HL-60 (cell line): Measurements from ENCODE around the gene DNPH1.
A peak's percentile ranks its signal among the peaks of the same experiment; 100 is the strongest.

Experiments used
- DNase-seq, 2 experiments: peaks; one replicate each; pipeline ENCODE4 v3.0.0-alpha.2; 2010 to 2020; ENCODE audit warnings: low read depth in 1 of 2, low spot score in 1 of 2
- H3K27ac ChIP-seq: fragments of 250-450 bp; sonication (Bioruptor Pico); replicated peaks from 2 replicates; pipeline ENCODE4 v1.5.1; 2020; ENCODE audit warnings: mild to moderate bottlenecking, moderate library complexity
- H3K27me3 ChIP-seq: fragments of 250-450 bp; sonication (Bioruptor Pico); 2 replicates; pipeline ENCODE4 v1.5.1; 2021; ENCODE audit warnings: mild to moderate bottlenecking, moderate library complexity; ENCODE audit not compliant: insufficient read depth, poor library complexity, severe bottlenecking
- H3K4me3 ChIP-seq: replicated peaks from 2 replicates; pipeline ENCODE4 v1.5.1; 2011; ENCODE audit warnings: mild to moderate bottlenecking, control low read depth, low read length; ENCODE audit not compliant: insufficient read depth
- CTCF ChIP-seq: IDR thresholded peaks from one replicate; pipeline ENCODE4 v1.5.1; 2011; ENCODE audit warnings: low read length, control low read depth, inconsistent platforms; ENCODE audit not compliant: insufficient read depth
- GABPA ChIP-seq: IDR thresholded peaks from 2 replicates; pipeline ENCODE4 v1.6.1; 2012; ENCODE audit warnings: low read depth
- POLR2AphosphoS5 ChIP-seq: IDR thresholded peaks from 2 replicates; pipeline ENCODE4 v1.6.1; 2012; ENCODE audit warnings: low read depth
- REST ChIP-seq: IDR thresholded peaks from 2 replicates; pipeline ENCODE4 v1.6.1; 2012; ENCODE audit warnings: low read depth; ENCODE audit not compliant: insufficient replicate concordance
- SPI1 ChIP-seq: IDR thresholded peaks from 2 replicates; pipeline ENCODE4 v1.6.1; 2012; ENCODE audit warnings: low read depth, mild to moderate bottlenecking, borderline replicate concordance

DNPH1 gene

GRCh38 chr6:43226192-43226851, 3.0 kb downstream of the DNPH1 start:
- no peak for TF ChIP-seq SPI1
- no peak for TF ChIP-seq REST
- TF ChIP-seq POLR2AphosphoS5 = no peak
- TF ChIP-seq GABPA = no peak
- TF ChIP-seq CTCF = no peak
- Histone ChIP-seq H3K27ac (no peak overlapping the region), H3K27me3 (no peaks in the 10 kb centered on the region), H3K4me3 (no peak overlapping the region)
- no peak for DNase-seq

- TF ChIP-seq REST (no peak), CTCF (no peak), POLR2AphosphoS5 (0 out of 2 replicates have a peak, but pooled peaks have one; percentile 10)
- Histone ChIP-seq H3K27me3 (no peaks in the 10 kb centered on the region), H3K27ac (no peak overlapping the region), H3K4me3 (no peak overlapping the region)
- DNase-seq = no peak
Observed at GRCh38 chr6:43223175-43223574, 6.1 kb downstream of the DNPH1 start.

GRCh38 chr6:43222418-43223059, 6.7 kb downstream of the DNPH1 start:
- Histone ChIP-seq H3K4me3 (no peak overlapping the region), H3K27me3 (no peaks in the 10 kb centered on the region), H3K27ac (no peak overlapping the region)
- DNase-seq = no peak
- no peak for TF ChIP-seq GABPA
- TF ChIP-seq POLR2AphosphoS5 = peak; percentile 43

- no peak overlapping the region for H3K27ac ChIP-seq
- no peak for TF ChIP-seq REST
- peak; percentile 32; the same call in 1 of the 2 replicates for TF ChIP-seq POLR2AphosphoS5
- no peak overlapping the region for H3K4me3 ChIP-seq
- no peak for DNase-seq
- H3K27me3 ChIP-seq = no peaks in the 10 kb centered on the region
Observed at GRCh38 chr6:43221046-43221972, 8.0 kb downstream of the DNPH1 start.
